Thyroid gland (tissue), 4 donors: ENCODE results near the gene RTP5.

Experiments
- POLR2A ChIP-seq, 2 donors: fragments of 450-650 bp; IDR thresholded peaks; one replicate each; pipeline ENCODE4 v1.6.1; 2017; ENCODE audit warnings: antibody characterized with exemption in 2 of 2, mild to moderate bottlenecking in 2 of 2, moderate library complexity in 1 of 2
- TF ChIP-seq, protein P1 (sequence below), 6 experiments: fragments of 200-600 bp in 3 of 6; fragments of 450-650 bp in 3 of 6; sonication (generic) in 3 of 6; IDR thresholded peaks; one replicate each; pipeline ENCODE4 v1.5.1; 2016 to 2019; ENCODE audit warnings: antibody characterized with exemption in 6 of 6, mild to moderate bottlenecking in 2 of 6, inconsistent platforms in 1 of 6, moderate library complexity in 1 of 6

DNA sequence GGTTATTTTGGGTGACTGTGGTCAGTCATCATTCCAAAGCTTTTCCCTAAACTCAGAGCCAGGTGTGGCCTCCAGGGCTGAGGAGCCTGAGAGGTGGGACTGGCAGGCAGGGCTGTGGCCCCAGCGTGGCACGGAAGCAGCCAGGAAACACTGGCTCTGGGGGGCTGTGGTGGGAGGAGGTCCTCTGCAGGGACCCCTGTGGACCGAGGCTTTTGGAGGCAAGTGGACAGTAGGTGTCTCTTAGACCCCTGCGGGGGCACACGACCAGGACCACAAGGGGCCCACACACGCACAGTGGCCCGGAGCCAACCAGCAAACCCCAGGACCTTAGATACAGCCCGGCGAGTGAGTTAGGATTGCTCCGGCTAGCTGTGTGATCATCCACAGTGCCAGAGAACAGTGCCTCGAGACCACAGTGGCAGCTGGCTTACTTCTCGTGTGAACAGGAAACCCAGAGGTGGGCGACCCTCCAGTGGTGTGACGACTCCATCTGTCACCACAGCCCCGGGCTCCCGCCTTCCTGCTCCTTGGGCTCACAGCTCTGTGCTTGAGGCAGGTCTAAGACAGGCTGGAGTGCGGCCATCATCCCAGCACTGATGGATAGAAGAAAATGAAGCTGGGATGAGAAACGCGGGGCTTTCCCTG is 1.6 kb upstream of the RTP5 start:
- TF ChIP-seq, protein P1, sequence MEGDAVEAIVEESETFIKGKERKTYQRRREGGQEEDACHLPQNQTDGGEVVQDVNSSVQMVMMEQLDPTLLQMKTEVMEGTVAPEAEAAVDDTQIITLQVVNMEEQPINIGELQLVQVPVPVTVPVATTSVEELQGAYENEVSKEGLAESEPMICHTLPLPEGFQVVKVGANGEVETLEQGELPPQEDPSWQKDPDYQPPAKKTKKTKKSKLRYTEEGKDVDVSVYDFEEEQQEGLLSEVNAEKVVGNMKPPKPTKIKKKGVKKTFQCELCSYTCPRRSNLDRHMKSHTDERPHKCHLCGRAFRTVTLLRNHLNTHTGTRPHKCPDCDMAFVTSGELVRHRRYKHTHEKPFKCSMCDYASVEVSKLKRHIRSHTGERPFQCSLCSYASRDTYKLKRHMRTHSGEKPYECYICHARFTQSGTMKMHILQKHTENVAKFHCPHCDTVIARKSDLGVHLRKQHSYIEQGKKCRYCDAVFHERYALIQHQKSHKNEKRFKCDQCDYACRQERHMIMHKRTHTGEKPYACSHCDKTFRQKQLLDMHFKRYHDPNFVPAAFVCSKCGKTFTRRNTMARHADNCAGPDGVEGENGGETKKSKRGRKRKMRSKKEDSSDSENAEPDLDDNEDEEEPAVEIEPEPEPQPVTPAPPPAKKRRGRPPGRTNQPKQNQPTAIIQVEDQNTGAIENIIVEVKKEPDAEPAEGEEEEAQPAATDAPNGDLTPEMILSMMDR (IDR thresholded peaks at IDR 0.05) = no peak
- TF ChIP-seq POLR2A (IDR thresholded peaks at IDR 0.05) = no peak
